A549 (cell line): ENCODE results near the gene SF1. TPM values are rescaled to one million over a fixed set of nuclear protein-coding genes. Genes with fewer than 3 reads are reported as not detected.

Experiments
- ATAC-seq, 2 experiments: fragments of 200-7000 bp in 1 of 2; fragments of >200 bp in 1 of 2; cut with Nextera tagmentation in 1 of 2; cut with Tn5 transposase in 1 of 2; 3 replicates each; pipeline versions ENCODE4 v1.8.0 to v1.9.1; 2018 to 2020; ENCODE audit warnings: mild to moderate bottlenecking in 1 of 2, moderate library complexity in 1 of 2
- CTCF ChIA-PET: fragments of 300-600 bp; sonication (Branson Sonifier 250); formaldehyde crosslinking; extraction: SDS; loops from one replicate; lab custom pipeline; 2021; ENCODE audit warnings: antibody characterized with exemption, inconsistent platforms; lab: Yijun Ruan, JAX
- POLR2A ChIA-PET: fragments of 350-600 bp; formaldehyde crosslinking; extraction: SDS; loops from one replicate; lab custom pipeline; 2021; ENCODE audit warnings: antibody characterized with exemption, inconsistent platforms; lab: Yijun Ruan, JAX
- DNase-seq, 2 experiments: peaks; one replicate each; pipeline versions ENCODE4 v3.0.0 to v3.0.0-alpha.2; 2011 to 2016; ENCODE audit warnings: low read depth in 1 of 2, low spot score in 1 of 2
- FAIRE-seq: peaks from 2 replicates; lab custom pipeline; 2011; peaks lifted over from hg19 to GRCh38; lab: Jason Lieb, UNC
- H3K27ac ChIP-seq, 2 experiments: fragments of >200 bp; sonication (Bioruptor Twin); formaldehyde crosslinking; 3 replicates each; pipeline ENCODE4 v1.5.1; 2016 to 2017
- H3K4me1 ChIP-seq: fragments of >200 bp; sonication (Bioruptor Twin); formaldehyde crosslinking; 3 replicates; pipeline ENCODE4 v1.6.1; 2016
- H3K4me2 ChIP-seq: fragments of >200 bp; sonication (Bioruptor Twin); formaldehyde crosslinking; 3 replicates; pipeline ENCODE4 v1.6.1; 2016
- H3K4me3 ChIP-seq: fragments of >200 bp; sonication (Bioruptor Twin); formaldehyde crosslinking; 3 replicates; pipeline ENCODE4 v1.5.1; 2016
- H3K9me3 ChIP-seq: fragments of >200 bp; sonication (Bioruptor Twin); formaldehyde crosslinking; 3 replicates; pipeline ENCODE4 v1.6.1; 2016
- BHLHE40 ChIP-seq: IDR thresholded peaks from 2 replicates; pipeline ENCODE4 v1.6.1; 2012; ENCODE audit warnings: low read depth, low read length, inconsistent platforms
- CBX8 ChIP-seq: fragments of 200-600 bp; sonication (generic); IDR thresholded peaks from 2 replicates; pipeline ENCODE4 v1.6.1; 2016
- CHD4 ChIP-seq: fragments of 200-600 bp; sonication (generic); IDR thresholded peaks from 2 replicates; pipeline ENCODE4 v1.6.1; 2016; ENCODE audit warnings: antibody characterized with exemption, mild to moderate bottlenecking, borderline replicate concordance
- E2F6 ChIP-seq: IDR thresholded peaks from 2 replicates; pipeline ENCODE4 v1.6.1; 2012; ENCODE audit warnings: low read depth, borderline replicate concordance
- HDAC2 ChIP-seq: fragments of 200-600 bp; sonication (generic); IDR thresholded peaks from 2 replicates; pipeline ENCODE4 v1.6.1; 2016
- HEYL ChIP-seq: fragments of 250-450 bp; sonication (Bioruptor Pico); IDR thresholded peaks from 2 replicates; pipeline ENCODE4 v1.8.0; 2021; ENCODE audit warnings: mild to moderate bottlenecking, moderate library complexity
- HMGXB4 ChIP-seq: fragments of 250-450 bp; sonication (Bioruptor Pico); IDR thresholded peaks from 2 replicates; pipeline ENCODE4 v1.5.0; 2021; ENCODE audit warnings: mild to moderate bottlenecking, moderate library complexity, borderline replicate concordance
- HOXA7 ChIP-seq: fragments of 250-450 bp; sonication (Bioruptor Pico); IDR thresholded peaks from 2 replicates; pipeline ENCODE4 v1.5.0; 2020; ENCODE audit warnings: mild to moderate bottlenecking, moderate library complexity
- JUNB ChIP-seq: fragments of >200 bp; sonication (Bioruptor Twin); formaldehyde crosslinking; IDR thresholded peaks from 2 replicates; pipeline ENCODE4 v1.6.1; 2016
- KDM1A ChIP-seq: fragments of 200-600 bp; sonication (generic); IDR thresholded peaks from 2 replicates; pipeline ENCODE4 v1.6.1; 2016; ENCODE audit warnings: low read depth, mild to moderate bottlenecking
- KDM5A ChIP-seq: fragments of 200-600 bp; sonication (generic); IDR thresholded peaks from 2 replicates; pipeline ENCODE4 v1.6.1; 2016; ENCODE audit warnings: antibody characterized with exemption, mild to moderate bottlenecking
- MAFK ChIP-seq: fragments of 450-650 bp; IDR thresholded peaks from 2 replicates; pipeline ENCODE4 v1.6.1; 2014; ENCODE audit not compliant: partially characterized antibody
- MAX ChIP-seq: IDR thresholded peaks from 2 replicates; pipeline ENCODE4 v1.6.1; 2012
- MAZ ChIP-seq: fragments of 150-350 bp; IDR thresholded peaks from 2 replicates; pipeline ENCODE4 v1.6.1; 2014; ENCODE audit warnings: antibody characterized with exemption, low read depth, low read length, borderline replicate concordance
- MYC ChIP-seq: IDR thresholded peaks from 2 replicates; pipeline ENCODE4 v1.6.1; 2012; ENCODE audit warnings: mild to moderate bottlenecking, inconsistent platforms, low read length, improper control_type of control experiment, borderline replicate concordance
- NR3C1 ChIP-seq: fragments of >200 bp; sonication (Bioruptor Twin); formaldehyde crosslinking; IDR thresholded peaks from 3 replicates; pipeline ENCODE4 v1.6.1; 2017
- PBX3 ChIP-seq: IDR thresholded peaks from 2 replicates; pipeline ENCODE4 v1.6.1; 2012
- PHF8 ChIP-seq: fragments of 200-600 bp; sonication (generic); IDR thresholded peaks from 2 replicates; pipeline ENCODE4 v1.6.1; 2016; ENCODE audit warnings: low read depth, mild to moderate bottlenecking, antibody characterized with exemption, moderate library complexity, borderline replicate concordance
- POLR2A ChIP-seq: IDR thresholded peaks from 2 replicates; pipeline ENCODE4 v1.6.1; 2012; ENCODE audit warnings: mild to moderate bottlenecking, low read length
- POLR2AphosphoS2 ChIP-seq: conservative IDR thresholded peaks from 2 replicates; pipeline ENCODE4 v1.6.1; 2012; ENCODE audit warnings: low read length, improper control_type of control experiment, inconsistent platforms
- RARB ChIP-seq: fragments of 250-450 bp; sonication (Bioruptor Pico); IDR thresholded peaks from 2 replicates; pipeline ENCODE4 v1.8.0; 2021; ENCODE audit warnings: mild to moderate bottlenecking, moderate library complexity
- RFX5 ChIP-seq: fragments of 450-650 bp; IDR thresholded peaks from 2 replicates; pipeline ENCODE4 v1.7.1; 2014; ENCODE audit warnings: antibody characterized with exemption, mild to moderate bottlenecking, moderate library complexity
- RNF2 ChIP-seq: fragments of 200-600 bp; sonication (generic); IDR thresholded peaks from 2 replicates; pipeline ENCODE4 v1.6.1; 2016; ENCODE audit warnings: low read depth, mild to moderate bottlenecking, antibody characterized with exemption, moderate library complexity, borderline replicate concordance
- SMC3 ChIP-seq: fragments of >200 bp; sonication (Bioruptor Twin); formaldehyde crosslinking; IDR thresholded peaks from 3 replicates; pipeline ENCODE4 v1.6.1; 2018; ENCODE audit warnings: inconsistent platforms
- TFCP2L1 ChIP-seq: fragments of 250-450 bp; sonication (Bioruptor Pico); IDR thresholded peaks from 2 replicates; pipeline ENCODE4 v1.5.0; 2021; ENCODE audit warnings: mild to moderate bottlenecking
- USF2 ChIP-seq: fragments of 450-650 bp; IDR thresholded peaks from 2 replicates; pipeline ENCODE4 v1.6.1; 2014; ENCODE audit warnings: antibody characterized with exemption
- ZFP36 ChIP-seq: fragments of 450-650 bp; IDR thresholded peaks from 2 replicates; pipeline ENCODE4 v1.6.1; 2014; ENCODE audit warnings: borderline replicate concordance; ENCODE audit not compliant: partially characterized antibody
- ZSCAN20 ChIP-seq: fragments of 250-450 bp; sonication (Bioruptor Pico); IDR thresholded peaks from 2 replicates; pipeline ENCODE4 v1.8.0; 2022; ENCODE audit warnings: mild to moderate bottlenecking, moderate library complexity
- WGBS: methylation state at CpG from one replicate; pipeline ENCODE4 v1.1.6; 2017; ENCODE audit errors: missing lambda C conversion rate; 5-methylcytosine and 5-hydroxymethylcytosine counted together
- polyA plus RNA-seq, 4 experiments: library from polyadenylated mRNA; depleted of rRNA in 3 of 4; stranded (reverse); fragments of >200 nt; fragmentation: RNase III in 1 of 4; extraction: RNeasy Plus Mini Kit Qiagen cat#74134 plus additional on column Dnase treatment in 1 of 4; gene quantifications; 2 replicates in 3 of 4; 3 replicates in 1 of 4; pipeline ENCODE4 v1.2.3, GENCODE V29; 2011 to 2017

The SF1 gene
- polyA plus RNA-seq, 2 of the 4 experiments (the other 2 are of a cell fraction): 104 to 310 TPM

GRCh38 chr11:64763526-64764039 lies 14.8 kb downstream of the SF1 start:
- ATAC-seq (no peak), DNase-seq (no peak), FAIRE-seq (no peak)
- Histone ChIP-seq H3K4me3 (no peak overlapping the region), H3K4me1 (peaks cover 5% of the 10 kb centered on the region; the same call in 1 of the 3 replicates), H3K4me2 (no peak overlapping the region), H3K9me3 (no peaks in the 10 kb centered on the region), H3K27ac (no peak overlapping the region)
- TF ChIP-seq RFX5: no peak
- no peak for TF ChIP-seq E2F6
- TF ChIP-seq HDAC2: no peak
- TF ChIP-seq ZSCAN20: no peak
- no peak for TF ChIP-seq HEYL (CRISPR knock-in tag)
- no peak for TF ChIP-seq RNF2
- TF ChIP-seq CBX8: no peak
- no peak for TF ChIP-seq RARB (CRISPR knock-in tag)
- TF ChIP-seq KDM1A: no peak
- TF ChIP-seq ZFP36: no peak
- TF ChIP-seq NR3C1: no peak
- WGBS: 88% methylated on average over 6 of the region's 6 CpGs
- POLR2A ChIA-PET: interaction anchor here (4.5 kb wide), 1 partner anchor 15 kb away, joined by 32 read pairs; the partner anchor contains the start of gene SF1
- CTCF ChIA-PET: interaction anchor here (0.8 to 7.1 kb wide), 5 partner anchors 9 to 75 kb away, joined by 3 to 73 read pairs (median 7); partner anchors contain the start of genes RASGRP2 and SF1

GRCh38 chr11:64762674-64763525 lies 15.4 kb downstream of the SF1 start:
- no peak for FAIRE-seq
- ChIA-PET CTCF (interaction anchor here (0.8 to 13.0 kb wide), 5 partner anchors 10 to 251 kb away, joined by 3 to 104 read pairs (median 19); partner anchors contain the start of genes ARL2, RASGRP2 and SF1), POLR2A (interaction anchor here (4.5 kb wide), 1 partner anchor 16 kb away, joined by 32 read pairs; the partner anchor contains the start of gene SF1)
- WGBS: 78% methylated on average over 13 of the region's 13 CpGs
- Histone ChIP-seq H3K4me2 (no peak overlapping the region), H3K9me3 (no peaks in the 10 kb centered on the region), H3K4me1 (peaks cover 5% of the 10 kb centered on the region; the same call in 1 of the 3 replicates), H3K27ac (no peak overlapping the region), H3K4me3 (no peak overlapping the region)
- no peak for DNase-seq
- no peak for ATAC-seq
- TF ChIP-seq POLR2AphosphoS2 (peak; percentile 88; the same call in 1 of the 2 replicates), SMC3 (no peak)

- WGBS: 87% methylated on average over 5 of the region's 5 CpGs
- POLR2A ChIA-PET: interaction anchor here (4.5 kb wide), 1 partner anchor 16 kb away, joined by 32 read pairs; the partner anchor contains the start of gene SF1
- DNase-seq: no peak
- no peak overlapping the region for H3K27ac ChIP-seq
- CTCF ChIA-PET: interaction anchor here (0.8 to 13.0 kb wide), 6 partner anchors 8 to 252 kb away, joined by 3 to 104 read pairs (median 14); partner anchors contain the start of genes ARL2, RASGRP2 and SF1
- H3K4me3 ChIP-seq: no peak overlapping the region
- no peak for FAIRE-seq
- H3K9me3 ChIP-seq: no peaks in the 10 kb centered on the region
- ATAC-seq: peak in 1 of 2 experiments; percentile 2; a peak in 1 of 6 replicates
- no peak overlapping the region for H3K4me2 ChIP-seq
- peaks cover 5% of the 10 kb centered on the region; the same call in 1 of the 3 replicates for H3K4me1 ChIP-seq
- TF ChIP-seq MAZ (no peak), RFX5 (no peak), POLR2AphosphoS2 (peak; percentile 92; the same call in 1 of the 2 replicates), POLR2A (no peak), CHD4 (no peak), SMC3 (no peak), USF2 (no peak), HMGXB4 (CRISPR knock-in tag) (no peak), BHLHE40 (no peak), CBX8 (no peak), MAFK (no peak), JUNB (no peak), HOXA7 (CRISPR knock-in tag) (peak; percentile 47; the same call in 1 of the 2 replicates), PBX3 (peak; percentile 41; the same call in 1 of the 2 replicates), KDM5A (no peak), TFCP2L1 (CRISPR knock-in tag) (0 out of 2 replicates have a peak, but pooled peaks have one; percentile 50), MYC (no peak), PHF8 (no peak), MAX (no peak), RARB (CRISPR knock-in tag) (no peak), ZFP36 (no peak)
Observed at GRCh38 chr11:64762277-64762673, 16.1 kb downstream of the SF1 start.
